ENCODE data around the gene RNFT2. TPM values are rescaled to one million over a fixed set of nuclear protein-coding genes. Genes with fewer than 3 reads are reported as not detected.

The RNFT2 gene
- total RNA-seq, 4 donors from 2014 or later, result 0.55 TPM; not detected in 3

GRCh38 chr12:116790066-116790465, 52.0 kb downstream of the RNFT2 start:
- Histone ChIP-seq H3K4me1 (no peaks in the 10 kb centered on the region), H3K4me3 (no peak overlapping the region), H3K36me3 (no peaks in the 10 kb centered on the region), H3K27ac (no peak overlapping the region), H3K9me3 (no peaks in the 10 kb centered on the region), H3K27me3 (no peaks in the 10 kb centered on the region)
- intact Hi-C loops (cut with DNase I; ENCODE audit: low total_unique reads), result no loop called here
- in situ Hi-C loops (cut with MboI; ENCODE audit: low sequenced_read_pairs in 4 of 4), result no loop called here
- TF ChIP-seq CTCF (IDR thresholded peaks at IDR 0.05 in 4 of 5, conservative IDR thresholded peaks at IDR 0.05 in 1 of 5), result no peak
- TF ChIP-seq POLR2A (IDR thresholded peaks at IDR 0.05), result no peak
- no peak for ATAC-seq
- no peak for DNase-seq

GRCh38 chr12:116792403-116792802, 54.3 kb downstream of the RNFT2 start:
- intact Hi-C loops (cut with DNase I; ENCODE audit: low total_unique reads) (no loop called here), in situ Hi-C loops (cut with MboI; ENCODE audit: low sequenced_read_pairs in 4 of 4) (no loop called here)
- TF ChIP-seq CTCF (IDR thresholded peaks at IDR 0.05 in 4 of 5, conservative IDR thresholded peaks at IDR 0.05 in 1 of 5) (no peak), POLR2A (IDR thresholded peaks at IDR 0.05) (no peak)
- Histone ChIP-seq H3K36me3 (no peaks in the 10 kb centered on the region), H3K4me1 (no peaks in the 10 kb centered on the region), H3K27ac (no peak overlapping the region), H3K27me3 (no peaks in the 10 kb centered on the region), H3K4me3 (no peak overlapping the region), H3K9me3 (no peaks in the 10 kb centered on the region)
- ATAC-seq (no peak), DNase-seq (no peak)

DNA sequence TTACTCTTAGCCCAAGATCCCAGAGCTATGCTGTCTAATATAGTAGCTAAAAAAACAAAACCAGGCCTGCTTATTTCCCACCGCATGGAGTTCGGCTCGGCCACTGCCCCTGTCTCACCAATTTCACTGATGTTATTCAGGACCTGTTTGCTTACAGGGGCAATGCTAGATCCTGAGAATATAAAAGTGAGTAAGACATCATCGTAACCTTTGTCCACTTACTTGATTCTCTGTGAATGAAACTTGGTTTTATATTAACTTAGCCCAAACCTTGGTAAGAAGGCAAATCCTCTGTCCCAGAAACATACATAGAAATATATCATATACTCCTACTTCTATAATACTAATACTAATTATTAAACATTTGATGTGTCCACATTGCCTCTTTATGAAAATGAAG, 56.6 kb downstream of the RNFT2 start:
- Histone ChIP-seq H3K4me3 (no peak overlapping the region), H3K27me3 (no peaks in the 10 kb centered on the region), H3K9me3 (no peaks in the 10 kb centered on the region), H3K4me1 (no peaks in the 10 kb centered on the region), H3K27ac (no peak overlapping the region), H3K36me3 (no peaks in the 10 kb centered on the region)
- intact Hi-C loops (cut with DNase I; ENCODE audit: low total_unique reads) (no loop called here), in situ Hi-C loops (cut with MboI; ENCODE audit: low sequenced_read_pairs in 4 of 4) (no loop called here)
- TF ChIP-seq POLR2A (IDR thresholded peaks at IDR 0.05), result no peak
- TF ChIP-seq CTCF (IDR thresholded peaks at IDR 0.05 in 4 of 5, conservative IDR thresholded peaks at IDR 0.05 in 1 of 5), result no peak
- DNase-seq, result no peak
- no peak for ATAC-seq

DNA sequence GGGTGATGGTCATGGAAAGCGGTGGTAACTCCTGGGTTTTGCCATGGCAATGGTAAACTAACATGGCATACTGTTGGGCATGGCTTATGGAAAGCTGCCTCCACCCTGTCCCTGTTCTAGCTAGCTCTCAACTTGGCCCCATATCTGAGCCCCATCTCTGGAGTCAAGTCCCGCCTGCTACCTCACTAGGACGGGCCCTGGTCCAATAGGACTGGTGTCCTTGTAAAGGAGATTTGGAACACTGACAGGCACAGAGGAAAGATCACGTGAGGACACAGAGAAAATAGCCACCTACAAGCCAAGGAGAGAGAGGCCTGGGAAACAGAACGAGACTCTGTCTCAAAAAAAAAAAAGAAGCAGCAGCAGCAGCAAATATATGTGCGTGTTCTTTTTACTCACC, 59.8 kb downstream of the RNFT2 start:
- no peak for DNase-seq
- in situ Hi-C loops (cut with MboI; ENCODE audit: low sequenced_read_pairs in 4 of 4) (no loop called here), intact Hi-C loops (cut with DNase I; ENCODE audit: low total_unique reads) (no loop called here)
- Histone ChIP-seq H3K36me3 (no peaks in the 10 kb centered on the region), H3K4me3 (no peak overlapping the region), H3K27me3 (no peaks in the 10 kb centered on the region), H3K27ac (no peak overlapping the region), H3K9me3 (no peaks in the 10 kb centered on the region), H3K4me1 (no peaks in the 10 kb centered on the region)
- no peak for ATAC-seq
- no peak for TF ChIP-seq CTCF (IDR thresholded peaks at IDR 0.05 in 4 of 5, conservative IDR thresholded peaks at IDR 0.05 in 1 of 5)
- TF ChIP-seq POLR2A (IDR thresholded peaks at IDR 0.05), result no peak

GRCh38 chr12:116798719-116799118, 60.6 kb downstream of the RNFT2 start:
- no peak for DNase-seq
- Histone ChIP-seq H3K27me3 (no peaks in the 10 kb centered on the region), H3K36me3 (no peaks in the 10 kb centered on the region), H3K27ac (no peak overlapping the region), H3K4me3 (no peak overlapping the region), H3K4me1 (no peaks in the 10 kb centered on the region), H3K9me3 (no peaks in the 10 kb centered on the region)
- in situ Hi-C loops (cut with MboI; ENCODE audit: low sequenced_read_pairs in 4 of 4), result no loop called here
- intact Hi-C loops (cut with DNase I; ENCODE audit: low total_unique reads), result no loop called here
- no peak for TF ChIP-seq CTCF (IDR thresholded peaks at IDR 0.05 in 4 of 5, conservative IDR thresholded peaks at IDR 0.05 in 1 of 5)
- TF ChIP-seq POLR2A (IDR thresholded peaks at IDR 0.05), result no peak
- no peak for ATAC-seq
